Ovary (tissue), 9 donors: Measurements from ENCODE around the gene EYS. TPM values are rescaled to one million over a fixed set of nuclear protein-coding genes. Genes with fewer than 3 reads are reported as not detected.

ENCODE experiments used
- DNase-seq, 5 donors: peaks; one replicate each; pipeline ENCODE4 v3.0.0-alpha.2; 2019 to 2020
- H3K27ac ChIP-seq, 2 donors: fragments of 200-600 bp; one replicate each; pipeline versions ENCODE4 v1.5.1 to v1.8.0; 2019 to 2022
- H3K27me3 ChIP-seq: fragments of 200-600 bp; one replicate; pipeline ENCODE4 v1.8.0; 2022
- H3K36me3 ChIP-seq: fragments of 200-600 bp; sonication (generic); one replicate; pipeline ENCODE4 v1.5.1; 2019
- H3K4me1 ChIP-seq: one replicate; pipeline ENCODE4 v1.8.1; 2013; ENCODE audit warnings: mild to moderate bottlenecking, moderate library complexity; ENCODE audit not compliant: insufficient read depth
- H3K4me3 ChIP-seq: fragments of 200-600 bp; sonication (generic); one replicate; pipeline ENCODE4 v1.5.1; 2017
- H3K9me3 ChIP-seq, 2 donors: fragments of 200-600 bp in 1 of 2; sonication (generic) in 1 of 2; one replicate each; pipeline versions ENCODE4 v1.5.1 to v1.8.1; 2013 to 2019; ENCODE audit warnings: mild to moderate bottlenecking in 1 of 2, moderate library complexity in 1 of 2
- CTCF ChIP-seq, 3 donors: fragments of 450-650 bp in 2 of 3; fragments of 200-600 bp in 1 of 3; IDR thresholded peaks; one replicate each; pipeline versions ENCODE4 v1.5.1 to v1.8.0; 2016 to 2022; ENCODE audit warnings: antibody characterized with exemption in 3 of 3, mild to moderate bottlenecking in 1 of 3
- EP300 ChIP-seq: sonication (generic); formaldehyde crosslinking; IDR thresholded peaks from one replicate; pipeline ENCODE4 v1.6.1; 2017; ENCODE audit warnings: antibody characterized with exemption
- POLR2A ChIP-seq: fragments of 450-650 bp; IDR thresholded peaks from one replicate; pipeline ENCODE4 v1.6.1; 2017; ENCODE audit warnings: antibody characterized with exemption, mild to moderate bottlenecking, moderate library complexity
- whole genome bisulfite sequencing, 3 donors: extraction: QIAGEN DNeasy Blood & Tissue Kit in 1 of 3; methylation state at CpG; one replicate each; pipeline versions ENCODE4 v1.1.5 to v1.1.7; 2013 to 2017; 5-methylcytosine and 5-hydroxymethylcytosine counted together
- intact Hi-C, 4 donors: fragments of 100-400 bp; cut with DNase I; formaldehyde crosslinking; loops; one replicate each; pipeline versions ENCODE4 v1.11.0 to v1.15.1; 2022 to 2023
- polyA plus RNA-seq, 2 donors: library from polyadenylated mRNA; stranded (reverse); fragments of 200-250 nt in 1 of 2; fragments of 350-450 nt in 1 of 2; fragmentation: Illumina TruSeq in 1 of 2; extraction: RNeasy Lipid Tissue Mini Kit (QIAGEN cat#74804) in 1 of 2; gene quantifications; one replicate each; pipeline ENCODE4 v1.2.3, GENCODE V29; 2013 to 2014
- total RNA-seq, 7 donors: library from RNA; depleted of rRNA in 2 of 7; stranded (reverse); fragments of >200 nt in 2 of 7; fragmentation: NEBNext Ultra II Directional in 3 of 7; extraction: Animal tissue kit (Norgen Biotek cat#: 25700) in 3 of 7; gene quantifications; one replicate each; pipeline versions ENCODE4 v1.1.0 to v1.2.4, GENCODE V29; 2016 to 2023
- donor health status: DM: no; HTN: no; CAD: no; lungs with moderate emphysema.
- donor health status: DM: no; HTN: no; CAD: no.
- donor health status: Bipolar disorder and iron deficiency.
- donor health status: DM: yes; HTN: yes; CAD: no.
- donor health status: DM: no; HTN: no; CAD: no.
- donor health status: DM: yes; HTN: yes; CAD: no.

EYS gene
- total and polyA plus RNA-seq, 9 donors: under 0.01 to 0.03 (median 0.01) TPM; not detected in 6

GRCh38 chr6:63808576-63808975 lies 1898.5 kb downstream of the EYS start:
- DNase-seq: no peak
- Histone ChIP-seq H3K27ac (no peak overlapping the region), H3K9me3 (no peaks in the 10 kb centered on the region), H3K4me3 (no peak overlapping the region), H3K4me1 (no peaks in the 10 kb centered on the region), H3K27me3 (no peaks in the 10 kb centered on the region), H3K36me3 (no peaks in the 10 kb centered on the region)
- intact Hi-C loops: no loop called here
- 46 to 90% (median 48%) methylated on average over 2 of the region's 2 CpGs for WGBS, 3 donors
- no peak for TF ChIP-seq POLR2A
- TF ChIP-seq CTCF (IDR thresholded peaks at IDR 0.05): no peak

- DNase-seq: no peak
- intact Hi-C loops: no loop called here
- H3K4me1 ChIP-seq: no peaks in the 10 kb centered on the region
- H3K27me3 ChIP-seq: no peaks in the 10 kb centered on the region
- no peak overlapping the region for H3K27ac ChIP-seq
- H3K4me3 ChIP-seq: no peak overlapping the region
- no peaks in the 10 kb centered on the region for H3K36me3 ChIP-seq
- 70 to 79% (median 75%) methylated on average over 2 of the region's 2 CpGs for WGBS, 3 donors
- H3K9me3 ChIP-seq: no peaks in the 10 kb centered on the region
- no peak for TF ChIP-seq EP300
- no peak for TF ChIP-seq CTCF (IDR thresholded peaks at IDR 0.05)
- TF ChIP-seq POLR2A: no peak
Measured at GRCh38 chr6:63807056-63807455, 1900.0 kb downstream of the EYS start.

GRCh38 chr6:63806573-63806913 lies 1900.5 kb downstream of the EYS start:
- 58 to 76% (median 65%) methylated on average over 2 of the region's 2 CpGs for WGBS, 3 donors
- no peaks in the 10 kb centered on the region for H3K27me3 ChIP-seq
- no peaks in the 10 kb centered on the region for H3K4me1 ChIP-seq
- H3K27ac ChIP-seq: no peak overlapping the region
- intact Hi-C loops: no loop called here
- TF ChIP-seq EP300: no peak
- TF ChIP-seq POLR2A: no peak
- no peak for TF ChIP-seq CTCF (IDR thresholded peaks at IDR 0.05)
- DNase-seq: no peak
- H3K36me3 ChIP-seq: no peaks in the 10 kb centered on the region
- no peaks in the 10 kb centered on the region for H3K9me3 ChIP-seq
- H3K4me3 ChIP-seq: no peak overlapping the region

GRCh38 chr6:63805808-63806572 lies 1901.0 kb downstream of the EYS start:
- DNase-seq: no peak
- Histone ChIP-seq H3K36me3 (no peaks in the 10 kb centered on the region), H3K27ac (no peak overlapping the region), H3K9me3 (no peaks in the 10 kb centered on the region), H3K27me3 (no peaks in the 10 kb centered on the region), H3K4me3 (no peak overlapping the region), H3K4me1 (no peaks in the 10 kb centered on the region)
- no peak for TF ChIP-seq EP300
- TF ChIP-seq CTCF (IDR thresholded peaks at IDR 0.05): no peak
- no peak for TF ChIP-seq POLR2A
- intact Hi-C loops: no loop called here
- WGBS, 3 donors: 43 to 56% (median 53%) methylated on average over 5 of the region's 5 CpGs
